Endodermal cell (in vitro differentiated cells): ENCODE data around the gene SUPT5H. TPM values are rescaled to one million over a fixed set of nuclear protein-coding genes. Genes with fewer than 3 reads are reported as not detected.

Experiments used
- DNase-seq: peaks from one replicate; pipeline ENCODE4 v3.0.0-alpha.2; 2017
- H3K27ac ChIP-seq: 2 replicates; pipeline ENCODE4 v1.5.1; 2013; ENCODE audit warnings: mild to moderate bottlenecking, low read depth, low read length, moderate library complexity
- H3K27me3 ChIP-seq: 2 replicates; pipeline ENCODE4 v1.6.1; 2013; ENCODE audit warnings: mild to moderate bottlenecking, low read length, moderate library complexity; ENCODE audit not compliant: insufficient read depth, control insufficient read depth, poor library complexity, severe bottlenecking
- H3K36me3 ChIP-seq: 2 replicates; pipeline ENCODE4 v1.7.0; 2013; ENCODE audit warnings: mild to moderate bottlenecking, low read length, moderate library complexity; ENCODE audit not compliant: control insufficient read depth, insufficient read depth
- H3K4me1 ChIP-seq: one replicate; pipeline ENCODE4 v1.7.0; 2013; ENCODE audit warnings: low read length; ENCODE audit not compliant: control insufficient read depth, insufficient read depth
- H3K4me3 ChIP-seq: 2 replicates; pipeline ENCODE4 v1.5.1; 2013; ENCODE audit warnings: mild to moderate bottlenecking, low read length, moderate library complexity
- H3K9ac ChIP-seq: 2 replicates; pipeline ENCODE4 v1.6.1; 2013; ENCODE audit warnings: mild to moderate bottlenecking, low read length, moderate library complexity; ENCODE audit not compliant: poor library complexity, severe bottlenecking; ENCODE audit errors: extremely low read depth
- H3K9me3 ChIP-seq: 2 replicates; pipeline ENCODE4 v1.6.1; 2013; ENCODE audit warnings: mild to moderate bottlenecking, low read length, moderate library complexity; ENCODE audit not compliant: control insufficient read depth
- H3K27ac Mint-ChIP-seq: 2 replicates; pipeline ENCODE4 v1.8.0; 2020; ENCODE audit warnings: mixed read lengths
- H3K27me3 Mint-ChIP-seq: 2 replicates; pipeline ENCODE4 v1.8.0; 2021; ENCODE audit warnings: mild to moderate bottlenecking, mixed read lengths; ENCODE audit not compliant: insufficient read depth
- H3K36me3 Mint-ChIP-seq: 2 replicates; pipeline ENCODE4 v1.8.0; 2020; ENCODE audit warnings: low read depth, mixed read lengths
- H3K4me1 Mint-ChIP-seq: 2 replicates; pipeline ENCODE4 v1.8.0; 2020; ENCODE audit warnings: mixed read lengths
- H3K4me3 Mint-ChIP-seq: 2 replicates; pipeline ENCODE4 v1.8.0; 2020; ENCODE audit warnings: mild to moderate bottlenecking, moderate library complexity, mixed read lengths
- H3K9me3 Mint-ChIP-seq: 2 replicates; pipeline ENCODE4 v1.8.0; 2020; ENCODE audit warnings: mild to moderate bottlenecking, mixed read lengths
- CTCF ChIP-seq: fragments of 200-600 bp; sonication (generic); conservative IDR thresholded peaks from 2 replicates; pipeline ENCODE4 v1.5.0; 2021; ENCODE audit warnings: antibody characterized with exemption, mild to moderate bottlenecking
- WGBS, 2 experiments: methylation state at CpG; one replicate each; pipeline versions ENCODE4 v1.1.5 to v1.1.7; 2013; ENCODE audit warnings: missing lambda C conversion rate in 2 of 2, mixed read lengths in 1 of 2; ENCODE audit not compliant: insufficient coverage in 1 of 2, insufficient read length in 1 of 2; 5-methylcytosine and 5-hydroxymethylcytosine counted together
- total RNA-seq, 2 donors: library from RNA; stranded (reverse); fragmentation: NEBNext Ultra II Directional in 1 of 2; extraction: Animal tissue kit (Norgen Biotek cat#: 25700) in 1 of 2; gene quantifications; 2 replicates in 1 of 2; 3 replicates in 1 of 2; pipeline ENCODE4 v1.2.1, GENCODE V29; 2021

SUPT5H gene
- total RNA-seq, 2 donors from 2014 or later, result 130 to 139 TPM

- Mint-ChIP-seq H3K27me3 (no peaks in the 10 kb centered on the region), H3K4me3 (no peak overlapping the region), H3K36me3 (peaks cover 37% of the 10 kb centered on the region), H3K9me3 (no peaks in the 10 kb centered on the region), H3K4me1 (peaks cover 30% of the 10 kb centered on the region), H3K27ac (peak overlapping the region; percentile 61)
- no peaks in the 10 kb centered on the region for H3K27me3 ChIP-seq
- no peak overlapping the region for H3K4me3 ChIP-seq
- WGBS, 2 experiments, result 97 to 100% methylated on average over 7 to 8 of the region's 8 CpGs
- no peaks in the 10 kb centered on the region for H3K9me3 ChIP-seq
- no peak for TF ChIP-seq CTCF
- DNase-seq, result no peak
- no peak overlapping the region for H3K27ac ChIP-seq
- peaks cover 31% of the 10 kb centered on the region for H3K36me3 ChIP-seq
- H3K9ac ChIP-seq, result no peak overlapping the region
- peaks cover 6% of the 10 kb centered on the region for H3K4me1 ChIP-seq
These were observed 12.7 kb upstream of the SUPT5H start for GRCh38 chr19:39432677-39433025.

DNA sequence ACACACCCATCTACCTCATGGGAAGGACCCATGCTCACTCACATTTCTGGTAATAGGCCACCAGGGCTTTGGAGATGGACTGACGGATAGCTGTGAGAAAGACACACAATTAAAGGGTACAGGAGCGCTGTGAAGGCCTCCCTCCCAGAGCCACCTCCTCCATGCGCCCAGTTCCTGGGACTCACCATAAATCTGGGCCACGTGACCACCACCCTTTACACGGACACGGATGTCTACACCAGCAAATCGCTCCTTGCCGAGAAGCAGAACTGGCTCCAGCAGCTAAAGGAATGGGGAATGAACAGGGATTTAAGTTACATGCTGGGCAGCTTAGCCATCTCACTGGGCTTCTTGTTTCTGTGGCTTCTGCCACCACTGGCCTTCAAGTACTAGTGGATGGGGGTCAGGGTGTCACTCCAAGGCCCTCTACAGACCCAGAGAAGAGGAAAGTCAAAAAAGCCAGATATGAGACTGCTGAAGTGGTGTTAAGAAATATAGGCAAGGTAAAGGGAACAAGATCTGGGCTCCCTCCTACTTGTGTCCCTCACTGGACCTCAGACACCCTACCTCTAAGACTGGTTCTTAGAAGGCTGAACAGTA, 11.8 kb upstream of the SUPT5H start:
- peaks cover 37% of the 10 kb centered on the region for H3K36me3 Mint-ChIP-seq
- no peaks in the 10 kb centered on the region for H3K9me3 ChIP-seq
- no peak overlapping the region for H3K9ac ChIP-seq
- H3K36me3 ChIP-seq, result peaks cover 31% of the 10 kb centered on the region
- no peak overlapping the region for H3K27ac ChIP-seq
- peak overlapping the region; percentile 32 for H3K4me3 Mint-ChIP-seq
- H3K27me3 Mint-ChIP-seq, result no peaks in the 10 kb centered on the region
- TF ChIP-seq CTCF, result no peak
- peaks cover 5% of the 10 kb centered on the region for H3K4me1 ChIP-seq
- H3K4me3 ChIP-seq, result peak overlapping the region; percentile 99
- H3K27me3 ChIP-seq, result no peaks in the 10 kb centered on the region
- H3K27ac Mint-ChIP-seq, result peak overlapping the region; percentile 76
- H3K9me3 Mint-ChIP-seq, result no peaks in the 10 kb centered on the region
- DNase-seq, result no peak
- 95 to 100% methylated on average over 6 to 8 of the region's 8 CpGs for WGBS, 2 experiments
- peaks cover 25% of the 10 kb centered on the region for H3K4me1 Mint-ChIP-seq

DNA sequence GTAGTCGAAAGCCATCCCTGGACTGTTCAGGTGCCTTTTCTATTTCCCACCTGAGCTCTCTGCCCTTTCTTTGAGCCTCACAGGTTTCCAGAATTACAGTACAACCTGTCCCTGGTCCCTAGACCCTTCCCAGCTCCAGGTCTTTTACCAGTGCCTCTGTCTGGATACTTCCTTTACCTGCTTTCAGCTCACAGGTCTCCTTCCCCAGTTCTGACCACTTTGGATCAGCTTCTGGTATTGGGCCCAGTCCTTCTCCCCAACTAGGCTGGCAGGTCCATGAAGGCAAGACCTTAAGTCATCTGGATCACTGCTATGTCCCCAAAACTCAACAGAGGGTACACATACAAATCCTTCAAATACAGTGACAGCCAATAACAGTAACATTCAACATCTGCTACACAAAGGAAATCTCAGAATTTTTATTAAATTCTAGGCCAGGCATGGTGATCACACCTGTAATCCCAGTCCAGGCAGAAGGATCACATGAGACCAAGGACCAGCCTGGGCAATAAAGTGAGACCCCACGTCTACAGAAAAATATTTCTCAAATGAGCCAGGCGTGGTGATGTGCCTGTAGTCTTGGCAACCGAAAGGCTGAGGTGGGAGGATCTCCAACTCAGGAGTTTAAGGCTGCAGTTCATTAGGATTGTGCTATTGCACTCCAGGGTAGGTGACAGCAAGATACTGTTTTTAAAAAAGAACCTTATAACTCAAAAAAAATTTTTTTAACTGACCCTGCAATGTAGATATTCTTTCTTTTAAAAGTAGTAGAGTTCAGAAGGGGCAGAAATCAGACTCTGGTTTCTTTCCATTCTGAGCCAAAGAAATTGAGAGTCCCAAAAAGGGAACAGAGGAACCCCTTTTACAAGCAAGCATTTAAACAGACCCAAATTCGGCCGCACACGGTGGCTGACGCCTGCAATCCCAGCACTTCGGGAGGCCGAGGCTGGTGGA, 11.0 kb upstream of the SUPT5H start:
- peak overlapping the region; percentile 99 for H3K4me3 ChIP-seq
- Mint-ChIP-seq H3K36me3 (peaks cover 37% of the 10 kb centered on the region), H3K27me3 (no peaks in the 10 kb centered on the region), H3K9me3 (no peaks in the 10 kb centered on the region), H3K27ac (peak overlapping the region; percentile 99), H3K4me3 (peak overlapping the region; percentile 100), H3K4me1 (peaks cover 19% of the 10 kb centered on the region)
- TF ChIP-seq CTCF, result no peak
- H3K4me1 ChIP-seq, result no peaks in the 10 kb centered on the region
- no peak overlapping the region for H3K27ac ChIP-seq
- H3K9me3 ChIP-seq, result no peaks in the 10 kb centered on the region
- no peak for DNase-seq
- peaks cover 31% of the 10 kb centered on the region for H3K36me3 ChIP-seq
- 67 to 74% methylated on average over 10 of the region's 10 CpGs for WGBS, 2 experiments
- H3K27me3 ChIP-seq, result no peaks in the 10 kb centered on the region
- peak overlapping the region; percentile 98 for H3K9ac ChIP-seq
